ENCODE data around the gene CBX4. TPM values are rescaled to one million over a fixed set of nuclear protein-coding genes. Genes with fewer than 3 reads are reported as not detected.
A peak's percentile ranks its signal among the peaks of the same experiment; 100 is the strongest.

CBX4 gene
- total and polyA plus RNA-seq, 10 of the 15 experiments (the other 5 are each of a cell fraction or from before 2014, with no cell fraction given), result 0.69 to 24.6 (median 4.2) TPM

DNA sequence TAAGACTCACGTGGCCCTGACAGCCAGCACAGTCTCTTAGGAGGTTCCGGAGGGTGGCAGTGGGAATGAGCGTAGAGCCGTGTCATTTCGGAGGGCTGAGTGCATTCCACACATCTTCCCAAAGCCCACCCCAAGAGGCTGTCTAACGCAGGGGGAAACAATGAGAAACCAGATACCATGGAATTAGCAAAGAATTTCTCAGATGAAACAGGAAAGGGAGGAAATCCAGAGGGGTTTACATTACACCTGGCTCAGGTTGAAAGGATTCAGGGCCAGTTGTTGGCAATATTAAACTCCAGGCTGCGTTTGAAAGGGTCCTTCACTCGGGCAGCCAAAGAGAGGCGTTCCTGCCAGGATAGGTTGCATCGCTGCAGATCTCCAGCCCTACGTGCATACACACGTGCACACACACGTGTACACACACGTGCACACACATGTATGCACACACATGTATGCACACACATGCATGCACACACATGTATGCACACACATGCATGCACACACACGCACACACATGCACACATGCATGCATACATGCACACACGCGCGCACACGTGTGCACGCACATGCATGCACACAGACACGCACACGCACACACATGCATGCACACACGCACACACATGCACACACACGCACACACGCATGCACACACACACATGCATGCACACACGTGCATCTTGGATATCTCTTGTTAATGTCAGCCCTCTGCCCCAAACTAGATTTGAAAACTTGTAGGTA, 12.2 kb downstream of the CBX4 start:
- BruUV-seq (replicated peaks), result no TSS peak
- H3K79me2 ChIP-seq (ENCODE audit: control insufficient read depth, insufficient read depth, low read length), result no peaks in the 10 kb centered on the region
- no peaks in the 10 kb centered on the region; the same call in 1 of the 2 replicates for H4K20me1 ChIP-seq (ENCODE audit: control insufficient read depth, insufficient read depth)
- ChIA-PET CTCF (no interaction called here), SMC1A (ENCODE audit: uncharacterized antibody, unreplicated experiment) (interaction anchor here (0.6 kb wide), 1 partner anchor 32 kb away, joined by 4 read pairs; no protein-coding TSS in a partner anchor), POLR2A (no interaction called here), RAD21 (ENCODE audit: unreplicated experiment) (no interaction called here)
- intact Hi-C loops (cut with micrococcal nuclease; ENCODE audit: unreplicated experiment) (no loop called here), in situ Hi-C loops (cut with MboI) (no loop called here)
- no peak overlapping the region for H3K4me3 ChIP-seq
- no peak overlapping the region for H3K9ac ChIP-seq (ENCODE audit: control insufficient read depth, insufficient read depth, low read length)
- H3K9me3 ChIP-seq (replicated peaks; ENCODE audit: control insufficient read depth, insufficient read depth, low read length), result no peaks in the 10 kb centered on the region
- no peak for TF ChIP-seq EGR1 (IDR thresholded peaks at IDR 0.05; ENCODE audit: borderline replicate concordance in 1 of 2, low read depth in 2 of 2, low read length in 2 of 2)
- TF ChIP-seq CBX5 (IDR thresholded peaks at IDR 0.05; ENCODE audit: low read depth), result no peak
- TF ChIP-seq SUZ12 (IDR thresholded peaks at IDR 0.05; ENCODE audit: unreplicated experiment), result no peak
- TF ChIP-seq POLR2AphosphoS2 (IDR thresholded peaks at IDR 0.05; ENCODE audit: low read depth, low read length), result no peak
- peak; percentile 91 for TF ChIP-seq BCL3 (IDR thresholded peaks at IDR 0.05; ENCODE audit: borderline replicate concordance, insufficient read depth, low read depth, low read length, poor library complexity, severe bottlenecking)
- TF ChIP-seq STAT3 (IDR thresholded peaks at IDR 0.05; ENCODE audit: low read depth, low read length), result no peak
- peak; percentile 47 for TF ChIP-seq PBX3 (IDR thresholded peaks at IDR 0.05; ENCODE audit: insufficient replicate concordance, low read depth, low read length)
- TF ChIP-seq TCF3 (IDR thresholded peaks at IDR 0.05; ENCODE audit: borderline replicate concordance, insufficient read depth, low read depth, low read length), result 0 out of 2 replicates have a peak, but pooled peaks have one; percentile 52
- no peak for FAIRE-seq
- ATAC-seq, result no peak
- WGBS (ENCODE audit: insufficient coverage, insufficient replicate concordance, low lambda C conversion rate, missing lambda C conversion rate), result 76% methylated on average over 26 of the region's 26 CpGs
- no peak overlapping the region for H2AFZ ChIP-seq (ENCODE audit: control insufficient read depth, low read depth, low read length)
- peaks cover 4% of the 10 kb centered on the region; the same call in 1 of the 2 replicates for H3K4me1 ChIP-seq (ENCODE audit: control insufficient read depth, insufficient read depth, low read length)
- H3K36me3 ChIP-seq (ENCODE audit: control insufficient read depth in 2 of 2, insufficient read depth in 2 of 2, low read length in 1 of 2), result no peaks in the 10 kb centered on the region
- no peaks in the 10 kb centered on the region for H3K27me3 ChIP-seq (replicated peaks in 1 of 2; ENCODE audit: control insufficient read depth in 2 of 2, insufficient read depth in 2 of 2, low read length in 1 of 2)
- no peak for DNase-seq (ENCODE audit: low read depth, low spot score)
- no peak overlapping the region for H3K27ac ChIP-seq (ENCODE audit: control insufficient read depth, insufficient read depth)
- H3K4me2 ChIP-seq (ENCODE audit: control insufficient read depth, insufficient read depth), result no peak overlapping the region
